Vagina (tissue), 2 donors: Measurements from ENCODE around the gene UGT2B10. TPM values are rescaled to one million over a fixed set of nuclear protein-coding genes. Genes with fewer than 3 reads are reported as not detected.
"Not testable (repeated sequence)": the region's sequence is repeated elsewhere in the genome, so short reads cannot be mapped to it uniquely, and the experiment has no call there.

Experiments used
- DNase-seq, 2 donors: peaks; one replicate each; pipeline ENCODE4 v3.0.0-alpha.2; 2017; ENCODE audit errors: extremely low spot score in 2 of 2
- H3K27ac ChIP-seq: fragments of 200-600 bp; sonication (generic); one replicate; pipeline ENCODE4 v1.5.1; 2019
- H3K27me3 ChIP-seq: fragments of 200-600 bp; sonication (generic); one replicate; pipeline ENCODE4 v1.5.1; 2019
- H3K36me3 ChIP-seq, 2 donors: fragments of 200-600 bp; sonication (generic); one replicate each; pipeline ENCODE4 v1.5.1; 2017 to 2019
- H3K4me1 ChIP-seq: fragments of 200-600 bp; sonication (generic); one replicate; pipeline ENCODE4 v1.5.1; 2019
- H3K4me3 ChIP-seq, 2 donors: fragments of 200-600 bp; sonication (generic); 1 replicate in 1 of 2; 2 replicates in 1 of 2; pipeline ENCODE4 v1.5.1; 2016 to 2019
- H3K9me3 ChIP-seq: fragments of 200-600 bp; sonication (generic); one replicate; pipeline ENCODE4 v1.5.1; 2019
- POLR2A ChIP-seq, 2 donors: fragments of 450-650 bp; IDR thresholded peaks; one replicate each; pipeline ENCODE4 v1.6.1; 2017; ENCODE audit warnings: antibody characterized with exemption in 2 of 2, mild to moderate bottlenecking in 2 of 2, moderate library complexity in 2 of 2
- POLR2AphosphoS5 ChIP-seq, 2 donors: sonication (generic); formaldehyde crosslinking; IDR thresholded peaks; one replicate each; pipeline ENCODE4 v1.9.0; 2017; ENCODE audit warnings: antibody characterized with exemption in 2 of 2, mild to moderate bottlenecking in 2 of 2, low read depth in 1 of 2; ENCODE audit not compliant: insufficient read depth in 1 of 2
- intact Hi-C: fragments of 100-400 bp; cut with DNase I; formaldehyde crosslinking; loops from one replicate; pipeline ENCODE4 v1.15.1; 2023
- total RNA-seq: library from RNA; depleted of rRNA; stranded (reverse); fragments of >200 nt; gene quantifications from one replicate; pipeline ENCODE4 v1.2.3, GENCODE V29; 2016
- TF ChIP-seq, protein P1 (sequence below), 3 experiments: fragments of 450-650 bp in 2 of 3; fragments of 200-600 bp in 1 of 3; sonication (generic) in 1 of 3; IDR thresholded peaks; one replicate each; pipeline ENCODE4 v1.5.1; 2017 to 2019; ENCODE audit warnings: antibody characterized with exemption in 3 of 3, mild to moderate bottlenecking in 2 of 3, moderate library complexity in 2 of 3

Gene UGT2B10
- not detected for total RNA-seq

DNA sequence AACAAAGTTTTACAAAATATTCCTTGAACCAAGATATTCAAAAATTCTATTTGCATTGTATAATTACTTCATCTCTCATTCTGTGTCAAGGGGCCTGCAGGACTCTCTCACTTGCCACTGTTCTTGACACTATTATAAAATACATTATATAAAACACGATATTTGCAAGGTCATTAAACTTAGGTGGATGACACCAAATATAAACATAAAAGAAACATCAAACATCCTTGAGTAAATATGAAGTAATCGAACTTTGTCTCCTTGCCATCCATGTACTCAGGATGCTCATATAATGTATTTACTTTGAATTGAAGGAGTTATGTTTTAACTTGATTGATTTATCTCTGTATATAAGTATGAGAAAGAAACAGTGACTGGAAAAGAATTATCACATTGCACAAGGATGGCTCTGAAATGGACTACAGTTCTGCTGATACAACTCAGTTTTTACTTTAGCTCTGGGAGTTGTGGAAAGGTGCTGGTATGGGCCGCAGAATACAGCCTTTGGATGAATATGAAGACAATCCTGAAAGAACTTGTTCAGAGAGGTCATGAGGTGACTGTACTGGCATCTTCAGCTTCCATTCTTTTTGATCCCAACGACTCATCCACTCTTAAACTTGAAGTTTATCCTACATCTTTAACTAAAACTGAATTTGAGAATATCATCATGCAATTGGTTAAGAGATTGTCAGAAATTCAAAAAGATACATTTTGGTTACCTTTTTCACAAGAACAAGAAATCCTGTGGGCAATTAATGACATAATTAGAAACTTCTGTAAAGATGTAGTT, at the start of gene UGT2B10:
TSS of gene UGT2B10 (plus strand) at position 378 of the 793 bp plus-strand sequence. CDS start at position 404, 26 bp downstream.
- H3K27me3 ChIP-seq, intact Hi-C loops, H3K9me3 ChIP-seq, DNase-seq, H3K4me1 ChIP-seq, H3K36me3 ChIP-seq, H3K27ac ChIP-seq, H3K4me3 ChIP-seq: not testable (repeated sequence)

DNA sequence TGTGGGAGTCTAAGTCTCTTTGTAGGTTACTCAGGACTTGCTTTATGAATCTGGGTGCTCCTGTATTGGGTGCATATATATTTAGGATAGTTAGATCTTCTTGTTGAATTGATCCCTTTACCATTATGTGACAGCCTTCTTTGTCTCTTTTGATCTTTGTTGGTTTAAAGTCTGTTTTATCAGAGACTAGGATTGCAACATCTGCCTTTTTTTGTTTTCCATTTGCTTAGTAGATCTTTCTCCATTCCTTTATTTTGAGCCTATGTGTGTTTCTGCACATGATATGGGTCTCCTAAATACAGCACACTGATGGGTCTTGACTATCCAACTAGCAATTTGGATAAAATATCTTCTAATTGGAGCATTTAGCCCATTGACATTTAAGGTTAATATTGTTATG, 44.0 kb upstream of the UGT2B10 start:
- H3K27me3 ChIP-seq, DNase-seq, H3K27ac ChIP-seq, H3K4me3 ChIP-seq, H3K9me3 ChIP-seq, intact Hi-C loops, H3K36me3 ChIP-seq, H3K4me1 ChIP-seq: not testable (repeated sequence)

DNA sequence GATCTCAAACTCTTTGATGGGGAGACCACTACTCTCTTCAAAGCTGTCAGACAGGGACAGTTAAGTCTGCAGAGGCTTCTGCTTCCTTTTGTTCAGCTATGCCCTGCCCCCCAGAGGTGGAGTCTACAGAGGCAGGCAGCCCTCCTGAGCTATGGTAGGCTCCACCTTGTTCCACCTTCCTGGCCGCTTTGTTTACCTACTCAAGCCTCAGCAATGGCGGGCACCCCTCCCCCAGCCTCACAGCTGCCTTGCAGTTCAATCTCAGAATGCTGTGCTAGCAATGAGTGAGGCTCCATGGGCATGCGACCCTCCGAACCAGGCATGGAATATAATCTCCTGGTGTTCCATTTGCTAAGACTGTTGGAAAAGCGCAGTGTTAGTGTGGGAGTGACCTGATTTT, 42.1 kb upstream of the UGT2B10 start:
- Histone ChIP-seq H3K27me3 (no peaks in the 10 kb centered on the region), H3K4me3 (no peak overlapping the region), H3K4me1 (no peaks in the 10 kb centered on the region), H3K27ac (no peak overlapping the region), H3K9me3 (no peaks in the 10 kb centered on the region), H3K36me3 (no peaks in the 10 kb centered on the region)
- intact Hi-C loops, result no loop called here
- DNase-seq, result no peak
- TF ChIP-seq POLR2AphosphoS5 (IDR thresholded peaks at IDR 0.05; ENCODE audit: insufficient read depth in 1 of 2, low read depth in 1 of 2) (no peak), POLR2A (IDR thresholded peaks at IDR 0.05) (no peak)

DNA sequence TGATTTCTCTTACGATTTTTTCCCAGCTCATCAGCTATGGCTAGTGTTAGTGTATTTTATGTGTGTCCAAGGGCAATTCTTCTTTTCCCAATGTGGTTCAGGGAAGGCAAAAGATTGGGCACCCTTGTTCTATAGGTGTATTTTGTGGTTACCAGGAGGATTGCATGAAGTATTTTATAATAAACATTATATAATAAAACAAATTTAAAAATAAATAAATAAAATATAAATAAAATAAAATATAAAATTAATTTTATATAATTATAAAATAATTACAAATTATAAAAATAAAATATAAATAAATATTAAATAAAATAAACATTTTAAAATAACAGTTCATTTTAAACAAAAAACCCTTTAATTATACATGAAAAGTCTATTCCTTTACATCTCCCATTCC, 35.6 kb upstream of the UGT2B10 start:
- intact Hi-C loops, result no loop called here
- DNase-seq, result no peak
- no peaks in the 10 kb centered on the region for H3K27me3 ChIP-seq
- H3K36me3 ChIP-seq, result no peaks in the 10 kb centered on the region
- H3K27ac ChIP-seq, result no peak overlapping the region
- H3K4me3 ChIP-seq, result no peak overlapping the region
- TF ChIP-seq POLR2AphosphoS5 (IDR thresholded peaks at IDR 0.05; ENCODE audit: insufficient read depth in 1 of 2, low read depth in 1 of 2), result no peak
- TF ChIP-seq, protein P1, sequence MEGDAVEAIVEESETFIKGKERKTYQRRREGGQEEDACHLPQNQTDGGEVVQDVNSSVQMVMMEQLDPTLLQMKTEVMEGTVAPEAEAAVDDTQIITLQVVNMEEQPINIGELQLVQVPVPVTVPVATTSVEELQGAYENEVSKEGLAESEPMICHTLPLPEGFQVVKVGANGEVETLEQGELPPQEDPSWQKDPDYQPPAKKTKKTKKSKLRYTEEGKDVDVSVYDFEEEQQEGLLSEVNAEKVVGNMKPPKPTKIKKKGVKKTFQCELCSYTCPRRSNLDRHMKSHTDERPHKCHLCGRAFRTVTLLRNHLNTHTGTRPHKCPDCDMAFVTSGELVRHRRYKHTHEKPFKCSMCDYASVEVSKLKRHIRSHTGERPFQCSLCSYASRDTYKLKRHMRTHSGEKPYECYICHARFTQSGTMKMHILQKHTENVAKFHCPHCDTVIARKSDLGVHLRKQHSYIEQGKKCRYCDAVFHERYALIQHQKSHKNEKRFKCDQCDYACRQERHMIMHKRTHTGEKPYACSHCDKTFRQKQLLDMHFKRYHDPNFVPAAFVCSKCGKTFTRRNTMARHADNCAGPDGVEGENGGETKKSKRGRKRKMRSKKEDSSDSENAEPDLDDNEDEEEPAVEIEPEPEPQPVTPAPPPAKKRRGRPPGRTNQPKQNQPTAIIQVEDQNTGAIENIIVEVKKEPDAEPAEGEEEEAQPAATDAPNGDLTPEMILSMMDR (IDR thresholded peaks at IDR 0.05), result no peak
- no peaks in the 10 kb centered on the region for H3K4me1 ChIP-seq
- no peaks in the 10 kb centered on the region for H3K9me3 ChIP-seq

GRCh38 chr4:68797048-68797447, 18.7 kb upstream of the UGT2B10 start:
- Histone ChIP-seq H3K27me3 (no peaks in the 10 kb centered on the region), H3K27ac (no peak overlapping the region), H3K4me3 (no peak overlapping the region), H3K9me3 (no peaks in the 10 kb centered on the region), H3K4me1 (no peaks in the 10 kb centered on the region), H3K36me3 (no peaks in the 10 kb centered on the region)
- TF ChIP-seq, protein P1 (IDR thresholded peaks at IDR 0.05), result no peak
- TF ChIP-seq POLR2A (IDR thresholded peaks at IDR 0.05), result no peak
- TF ChIP-seq POLR2AphosphoS5 (IDR thresholded peaks at IDR 0.05; ENCODE audit: insufficient read depth in 1 of 2, low read depth in 1 of 2), result no peak
- DNase-seq, result no peak
- intact Hi-C loops, result no loop called here

DNA sequence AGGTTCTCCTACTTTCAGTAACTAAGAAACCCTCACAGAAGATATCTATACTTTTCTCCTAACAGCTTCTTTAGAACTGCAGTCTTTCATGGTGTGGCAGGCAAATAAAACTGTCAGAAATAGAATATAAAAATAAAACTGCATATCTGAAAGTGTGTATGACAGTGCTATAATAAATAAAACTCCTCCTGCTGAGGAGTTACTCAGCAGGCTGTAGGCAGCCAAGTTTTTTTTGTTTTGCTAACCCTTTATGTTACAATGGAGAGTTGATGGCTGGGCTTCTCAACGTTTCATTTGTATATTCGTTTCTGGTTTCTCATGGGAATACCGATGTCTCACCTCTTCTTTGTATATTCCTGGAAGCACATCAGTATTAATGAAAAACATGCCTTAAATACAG, 18.2 kb upstream of the UGT2B10 start:
- no peak for DNase-seq
- Histone ChIP-seq H3K36me3 (no peaks in the 10 kb centered on the region), H3K4me1 (no peaks in the 10 kb centered on the region), H3K9me3 (no peaks in the 10 kb centered on the region), H3K27me3 (no peaks in the 10 kb centered on the region), H3K4me3 (no peak overlapping the region), H3K27ac (no peak overlapping the region)
- intact Hi-C loops, result no loop called here
- TF ChIP-seq POLR2AphosphoS5 (IDR thresholded peaks at IDR 0.05; ENCODE audit: insufficient read depth in 1 of 2, low read depth in 1 of 2), result no peak
- TF ChIP-seq, protein P1 (IDR thresholded peaks at IDR 0.05), result no peak
- no peak for TF ChIP-seq POLR2A (IDR thresholded peaks at IDR 0.05)
